ENCODE results near the gene FGF19.
A peak's percentile ranks its signal among the peaks of the same experiment; 100 is the strongest.

FGF19 gene

DNA sequence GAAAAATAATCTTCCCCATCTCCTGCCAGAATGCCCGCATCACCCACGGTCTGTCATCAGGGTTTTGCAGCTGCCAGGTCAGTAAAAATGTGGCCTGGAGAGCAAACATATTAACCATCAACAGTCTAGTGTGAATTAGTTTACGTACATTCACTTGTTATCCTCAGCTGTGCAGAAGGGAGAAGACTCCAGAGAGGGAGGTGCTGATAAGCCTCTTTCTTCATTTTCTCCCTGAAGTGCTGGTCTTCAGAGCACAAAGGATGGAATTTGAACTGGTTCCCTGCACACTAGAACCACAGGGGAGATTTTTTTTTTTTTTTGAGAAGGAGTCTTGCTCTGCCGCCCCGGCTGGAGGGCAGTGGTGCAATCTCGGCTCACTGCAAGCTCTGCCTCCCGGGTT lies 8.2 kb downstream of the FGF19 start:
- DNase-seq = no peak

DNA sequence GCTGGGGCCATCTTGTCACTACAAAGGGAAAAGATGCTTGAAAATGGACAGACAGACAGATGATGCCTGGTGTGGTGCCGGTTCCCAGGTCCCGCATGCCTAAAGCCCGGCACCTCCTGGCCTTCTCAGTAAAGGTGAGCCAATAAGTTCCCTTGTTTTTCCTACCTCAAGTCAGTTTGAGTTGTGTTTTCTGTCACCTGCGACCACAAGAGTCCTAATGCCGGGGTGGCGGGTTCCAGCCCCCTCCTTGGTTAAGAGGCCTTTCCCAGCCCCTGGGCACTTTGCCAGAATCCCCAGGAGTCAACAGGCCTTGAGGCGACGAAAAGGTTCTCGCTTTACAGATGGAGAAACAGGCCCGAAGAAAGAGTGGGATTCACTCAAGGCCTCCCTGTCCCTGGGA lies 9.0 kb downstream of the FGF19 start:
- peak in 1 of 3 experiments; percentile 32 for DNase-seq

DNA sequence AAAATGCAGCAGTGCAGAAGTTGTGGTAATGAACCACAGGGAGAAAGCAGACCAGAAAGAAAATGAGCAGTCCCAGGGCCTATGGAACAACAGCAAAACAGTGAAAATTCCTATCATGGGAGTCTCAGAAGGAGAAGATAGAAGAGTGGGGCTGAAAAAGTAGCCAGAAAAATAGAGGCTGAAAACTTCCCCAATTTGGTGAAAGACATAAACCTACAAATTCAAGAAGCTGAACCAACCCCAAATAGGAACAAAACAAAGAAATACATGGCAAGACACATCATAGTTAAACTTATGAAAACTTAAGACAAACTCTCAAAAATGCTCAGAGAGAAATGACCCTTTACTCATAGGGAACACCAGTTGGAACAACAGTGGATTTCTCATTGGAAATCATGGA lies 11.4 kb downstream of the FGF19 start:
- no peak for DNase-seq

DNA sequence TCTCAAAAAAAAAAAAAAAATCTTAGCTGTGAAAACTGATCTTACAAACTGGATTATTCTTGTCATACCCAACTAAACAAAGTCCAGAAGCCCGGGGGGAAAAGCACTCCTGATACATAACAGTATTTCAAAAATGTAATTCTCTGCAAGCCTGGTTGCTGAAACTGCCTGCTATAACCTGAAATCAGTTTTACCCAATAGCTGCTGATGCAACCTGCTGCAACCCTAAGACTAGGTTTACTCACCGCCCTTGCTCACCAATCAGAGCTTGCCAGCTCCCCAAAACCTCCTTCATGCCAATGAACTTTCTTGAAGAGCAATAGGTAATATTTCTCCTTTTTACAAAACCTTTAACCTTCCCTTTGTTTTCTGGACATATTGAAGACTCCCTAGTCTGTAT lies 12.4 kb downstream of the FGF19 start:
- no peak for DNase-seq

DNA sequence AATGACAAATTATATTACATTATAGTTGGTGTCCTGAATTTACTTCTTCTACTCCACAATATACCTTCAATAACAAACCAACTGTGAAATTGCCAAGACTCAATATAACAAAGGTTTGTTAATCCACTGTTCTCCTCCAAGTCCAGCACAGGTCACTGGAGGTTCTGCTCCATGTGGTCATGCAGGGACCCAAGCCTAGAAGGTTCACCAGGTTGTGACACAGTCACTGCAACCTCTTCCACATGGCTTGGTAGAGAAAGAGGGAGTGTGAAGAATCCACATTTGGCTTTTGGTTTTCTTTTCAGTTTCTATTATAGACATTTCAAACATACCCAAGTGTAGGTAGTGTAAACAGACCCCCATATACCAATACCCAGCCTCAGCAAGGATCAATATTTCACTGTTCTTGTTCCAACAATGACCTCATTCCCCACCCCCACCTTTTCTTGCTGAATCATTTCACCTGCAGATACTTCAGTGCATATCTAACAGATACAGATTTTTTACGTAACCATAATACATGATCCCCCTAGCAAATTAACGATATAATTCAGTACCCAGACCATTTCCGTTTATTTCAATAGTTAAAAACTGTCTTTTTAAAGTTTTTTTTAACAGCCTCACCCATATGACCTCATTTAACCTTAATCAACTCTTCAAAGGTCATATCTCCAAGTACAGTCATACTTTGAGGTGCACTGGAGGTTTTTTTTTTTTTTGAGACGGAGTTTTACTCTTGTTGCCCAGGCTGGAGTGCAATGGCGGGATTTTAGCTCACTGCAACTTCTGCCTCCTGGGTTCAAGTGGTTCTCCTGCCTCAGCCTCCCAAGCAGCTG lies 14.1 kb downstream of the FGF19 start:
- no peak for DNase-seq

DNA sequence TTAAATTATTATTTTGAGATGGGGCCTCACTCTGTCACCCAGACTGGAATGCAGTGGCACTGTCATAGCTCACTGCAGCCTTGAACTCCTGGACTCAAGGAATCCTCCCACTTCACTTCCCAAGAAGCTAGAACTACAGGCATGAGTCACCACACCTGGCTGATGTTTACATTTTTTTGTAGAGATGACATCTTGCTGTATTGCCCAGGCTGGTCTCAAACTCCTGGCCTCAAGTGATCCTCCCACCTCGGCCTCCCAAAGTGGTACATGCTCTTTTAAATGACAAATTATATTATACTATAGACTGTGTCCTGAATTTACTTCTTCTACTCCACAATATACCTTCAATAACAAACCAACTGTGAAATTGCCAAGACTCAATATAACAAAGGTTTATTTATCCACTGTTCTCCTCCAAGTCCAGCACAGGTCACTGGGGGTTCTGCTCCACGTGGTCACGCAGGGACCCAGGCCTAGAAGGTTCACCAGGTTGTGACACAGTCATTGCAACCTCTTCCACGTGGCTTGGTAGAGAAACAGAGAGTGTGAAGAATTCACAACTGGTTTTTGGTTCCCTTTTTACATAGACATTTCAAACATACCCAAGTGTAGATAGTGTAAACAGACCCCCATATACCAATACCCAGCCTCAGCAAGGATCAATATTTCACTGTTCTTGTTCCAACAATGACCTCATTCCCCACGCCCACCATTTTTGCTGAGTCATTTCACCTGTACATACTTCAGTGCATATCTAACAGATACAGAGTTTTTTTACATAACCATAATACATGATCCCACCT lies 15.7 kb downstream of the FGF19 start:
- peak in 1 of 3 experiments; percentile 13 for DNase-seq

DNA sequence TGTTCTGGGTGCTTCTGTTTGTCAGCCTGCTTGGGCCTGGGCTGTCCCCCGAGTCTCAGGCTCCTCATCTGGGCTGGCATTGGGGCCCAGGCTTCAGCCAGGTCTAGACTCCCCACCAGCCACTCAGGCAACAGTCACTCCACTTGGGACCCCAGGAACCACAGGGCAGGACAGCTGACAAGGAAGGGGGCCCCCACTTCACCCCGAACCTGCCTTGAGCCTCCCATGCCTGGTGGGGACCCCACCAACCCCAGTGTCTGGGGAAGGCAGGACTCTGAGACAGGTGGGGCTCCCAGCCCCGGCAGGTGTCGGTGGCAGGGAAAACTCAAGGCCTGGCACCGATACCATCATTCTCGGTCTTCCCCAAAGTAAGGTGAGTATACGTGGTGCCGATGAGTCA lies 17.0 kb downstream of the FGF19 start:
- DNase-seq = no peak

DNA sequence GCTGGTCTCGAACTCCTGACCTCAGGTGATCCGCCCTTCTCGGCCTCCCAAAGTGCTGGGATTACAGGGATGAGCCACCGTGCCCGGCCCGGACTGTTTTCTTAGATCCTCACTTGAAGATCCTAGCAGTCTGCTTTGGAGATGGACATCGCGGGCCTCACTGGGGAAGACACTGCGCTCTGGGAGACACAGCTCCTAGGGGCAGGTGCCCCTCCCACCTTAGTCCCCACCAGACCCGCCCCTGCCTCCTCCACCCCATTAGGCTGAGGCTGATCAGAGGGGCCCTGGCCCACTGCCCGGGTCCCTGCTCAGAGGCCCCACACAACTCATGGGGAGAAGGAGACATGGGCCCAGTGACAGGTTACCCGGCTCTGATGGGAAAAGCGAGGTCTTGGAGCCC lies 17.4 kb downstream of the FGF19 start:
- DNase-seq = no peak

DNA sequence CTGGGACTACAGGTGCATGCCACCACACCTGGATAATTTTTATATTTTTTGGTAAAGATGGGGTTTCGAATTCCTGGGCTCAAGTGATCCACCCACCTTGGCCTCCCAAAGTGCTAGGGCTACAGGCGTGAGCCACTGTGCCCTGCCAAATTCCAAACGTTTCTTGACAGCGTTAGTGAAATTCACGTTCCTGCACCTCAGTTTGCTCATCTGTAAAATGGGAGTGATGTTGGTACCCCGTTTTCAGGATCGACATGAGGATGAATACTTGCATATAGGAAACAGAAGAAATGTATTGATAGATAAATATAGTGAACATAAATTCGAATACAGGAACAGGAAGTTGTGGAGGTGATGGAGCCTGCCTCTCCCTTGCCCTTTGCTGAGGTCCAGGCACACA lies 18.5 kb downstream of the FGF19 start:
- DNase-seq = no peak

DNA sequence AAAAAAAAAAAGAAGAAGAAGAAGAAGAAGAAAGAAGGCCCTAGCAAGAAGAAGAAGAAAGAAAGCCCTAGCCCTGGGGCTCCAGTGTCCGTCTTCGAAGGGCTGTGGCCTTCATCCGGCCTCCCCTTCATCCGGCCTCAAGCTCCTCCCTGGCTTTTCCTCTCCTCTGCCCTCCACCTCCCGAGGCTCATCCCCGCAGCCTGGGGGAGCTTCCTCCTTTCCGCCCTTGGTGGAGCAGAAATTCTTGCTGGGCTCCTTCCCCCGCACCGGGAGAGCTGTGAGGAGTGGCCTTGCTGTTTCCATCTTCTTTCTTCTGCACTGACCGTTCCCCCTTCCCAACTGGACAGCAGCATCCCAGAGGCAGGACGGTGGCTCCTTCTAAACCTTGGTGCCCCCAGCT lies 19.2 kb downstream of the FGF19 start:
- no peak for DNase-seq

DNA sequence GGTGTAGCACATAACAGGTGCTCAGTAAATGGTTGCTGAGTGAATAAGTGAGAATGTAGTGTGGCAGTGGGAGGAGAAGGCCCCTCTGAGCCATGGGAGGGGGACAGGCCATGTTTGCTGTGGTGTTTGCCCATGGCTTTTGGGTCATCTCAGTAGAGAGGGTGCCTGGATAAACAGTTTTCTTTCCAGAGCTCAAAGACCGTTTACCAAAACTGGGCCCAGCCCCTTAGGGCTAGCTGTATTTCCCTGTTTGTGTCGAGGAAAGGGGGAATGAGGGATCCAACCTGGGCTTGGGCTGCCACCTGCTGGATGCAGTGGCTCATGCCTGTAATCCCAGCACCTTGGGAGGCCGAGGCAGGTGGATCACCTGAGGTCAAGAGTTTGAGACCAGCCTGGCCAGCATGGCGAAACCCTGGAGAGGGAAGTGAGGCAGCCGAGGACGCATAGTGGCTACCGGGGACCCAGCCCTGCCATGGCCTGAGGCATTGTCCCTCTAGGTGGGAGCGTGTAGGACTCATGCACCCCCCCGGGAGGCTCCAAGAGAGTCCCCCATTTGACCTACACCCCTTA lies 20.0 kb downstream of the FGF19 start:
- peak in 2 of 3 experiments; percentile 28 to 41 for DNase-seq

DNA sequence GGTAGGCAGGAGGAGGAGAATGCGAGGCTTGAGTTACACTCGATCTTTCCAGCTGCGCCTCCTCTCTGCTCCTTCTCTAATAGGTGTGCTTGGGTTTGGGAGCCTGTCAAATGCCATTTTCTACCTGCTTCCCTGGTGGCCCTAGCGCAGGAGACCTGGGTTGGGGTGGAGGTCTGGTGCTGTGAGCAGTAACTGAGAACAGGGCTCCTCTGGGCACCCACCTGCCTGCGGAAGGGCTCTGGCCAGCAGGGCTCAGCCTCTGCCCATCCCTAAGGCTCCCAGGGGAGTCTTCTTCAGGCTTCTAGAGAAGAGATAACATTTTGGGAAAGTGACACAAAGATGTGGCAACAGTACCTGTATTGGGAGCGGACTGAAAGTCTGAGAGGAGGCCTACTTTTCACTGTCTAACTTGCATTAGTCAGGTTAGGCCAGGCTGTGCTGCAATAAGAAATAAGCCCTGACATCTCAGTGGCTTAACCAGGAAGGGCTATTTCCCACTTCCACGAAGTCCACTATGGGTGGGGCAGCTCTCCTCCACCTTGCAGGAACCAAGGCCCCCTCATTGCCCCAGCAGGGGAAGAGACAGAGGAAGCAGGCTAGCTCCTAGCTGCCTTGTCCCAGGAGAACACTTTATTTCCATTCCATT lies 21.0 kb downstream of the FGF19 start:
- DNase-seq = no peak

DNA sequence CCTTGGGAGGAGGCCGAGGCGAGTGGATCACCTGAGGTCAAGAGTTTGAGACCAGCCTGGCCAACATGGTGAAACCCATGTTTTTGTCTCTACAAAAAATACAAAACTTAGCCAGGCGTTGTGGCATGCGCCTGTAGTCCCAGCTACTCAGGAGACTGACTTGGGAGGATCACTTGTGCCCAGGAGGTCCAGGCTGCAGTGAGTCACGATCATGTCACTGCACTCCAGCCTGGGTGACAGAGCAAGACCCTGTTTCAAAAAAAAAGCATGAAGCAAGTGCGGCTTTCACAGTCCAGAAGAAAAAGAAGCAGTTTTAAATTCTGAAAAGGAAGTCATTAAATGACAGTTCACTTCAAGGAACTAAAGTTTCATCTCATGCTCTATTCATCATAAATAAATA lies 21.6 kb downstream of the FGF19 start:
- DNase-seq = no peak

DNA sequence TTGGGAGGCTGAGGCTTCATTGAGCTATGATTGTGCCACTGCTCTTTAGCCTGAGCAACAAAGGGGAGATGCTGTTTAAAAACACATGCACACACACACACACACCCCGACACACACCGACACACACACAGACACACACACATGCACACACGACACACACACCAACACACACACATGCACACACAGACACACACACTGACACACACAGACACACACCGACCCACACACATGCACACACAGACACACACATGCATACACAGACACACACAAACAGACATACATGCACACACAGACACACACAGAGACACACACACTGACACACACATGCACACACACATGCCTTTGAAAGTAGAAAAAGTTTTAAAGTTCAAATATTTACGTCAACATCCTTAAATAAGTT lies 23.1 kb downstream of the FGF19 start:
- no peak for DNase-seq

DNA sequence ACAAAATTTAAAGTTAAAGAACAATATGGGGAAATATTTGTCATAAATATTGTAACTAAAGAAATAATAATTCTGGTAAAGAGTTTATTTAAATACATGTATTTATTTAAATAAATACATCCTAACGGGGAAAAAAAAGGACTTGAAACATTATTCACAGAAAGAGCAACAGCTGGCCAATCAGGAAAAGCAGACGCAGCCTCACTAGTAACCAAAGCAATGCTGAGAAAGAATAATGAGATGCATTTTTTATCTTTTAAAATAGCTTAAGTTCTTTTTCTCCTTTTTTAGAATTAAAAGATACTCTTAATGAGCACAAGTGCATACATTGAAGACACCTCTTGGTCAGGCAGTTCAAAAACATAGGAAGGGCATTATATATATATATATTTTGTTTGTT lies 26.1 kb downstream of the FGF19 start:
- DNase-seq = no peak

DNA sequence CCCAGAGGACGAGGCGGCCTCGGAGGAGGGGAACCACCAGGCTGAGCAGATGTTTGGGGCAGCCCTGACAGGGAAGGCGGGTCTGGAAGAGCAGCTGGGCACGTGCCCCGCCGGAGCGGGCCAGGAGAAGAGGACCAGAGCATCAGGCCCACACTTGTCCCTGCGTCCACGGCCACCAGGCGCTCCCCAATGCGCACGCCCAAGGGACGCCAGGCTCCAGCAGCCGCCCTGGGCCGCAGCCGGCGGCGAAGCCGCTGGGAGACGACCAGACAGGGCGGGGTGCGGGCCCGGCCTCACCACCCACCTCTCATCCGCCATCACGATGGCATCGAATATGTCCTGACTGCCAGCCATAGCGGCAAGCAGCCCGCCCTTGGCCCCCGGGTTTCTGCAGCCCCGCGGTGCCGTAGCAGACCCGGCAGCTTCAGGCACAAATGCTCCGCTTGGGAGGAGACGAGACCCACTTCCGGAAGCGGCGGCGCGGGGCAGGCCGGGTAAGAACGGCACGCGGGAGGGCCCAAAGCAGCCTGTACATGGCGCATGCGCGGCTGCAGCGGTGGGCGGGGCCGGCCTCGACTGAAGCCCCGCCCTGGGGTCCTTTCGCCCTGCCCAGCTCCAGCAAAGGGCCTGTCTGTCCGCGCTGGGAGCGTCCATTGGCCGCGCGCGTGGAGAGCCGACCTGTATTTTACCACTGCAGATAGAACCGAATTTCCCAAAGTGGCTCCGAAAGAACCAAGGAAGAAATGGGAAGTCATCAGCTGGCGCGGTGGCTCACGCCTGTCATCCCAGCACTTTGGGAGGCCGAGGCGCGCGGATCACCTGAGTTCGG lies 28.7 kb downstream of the FGF19 start, which contains the start of gene LTO1:
LTO1 (minus strand) TSS at position 468 of the 829 bp plus-strand sequence; CDS start at position 354, 114 bp downstream.
- peak; percentile 92 to 96 (median 93) for DNase-seq

DNA sequence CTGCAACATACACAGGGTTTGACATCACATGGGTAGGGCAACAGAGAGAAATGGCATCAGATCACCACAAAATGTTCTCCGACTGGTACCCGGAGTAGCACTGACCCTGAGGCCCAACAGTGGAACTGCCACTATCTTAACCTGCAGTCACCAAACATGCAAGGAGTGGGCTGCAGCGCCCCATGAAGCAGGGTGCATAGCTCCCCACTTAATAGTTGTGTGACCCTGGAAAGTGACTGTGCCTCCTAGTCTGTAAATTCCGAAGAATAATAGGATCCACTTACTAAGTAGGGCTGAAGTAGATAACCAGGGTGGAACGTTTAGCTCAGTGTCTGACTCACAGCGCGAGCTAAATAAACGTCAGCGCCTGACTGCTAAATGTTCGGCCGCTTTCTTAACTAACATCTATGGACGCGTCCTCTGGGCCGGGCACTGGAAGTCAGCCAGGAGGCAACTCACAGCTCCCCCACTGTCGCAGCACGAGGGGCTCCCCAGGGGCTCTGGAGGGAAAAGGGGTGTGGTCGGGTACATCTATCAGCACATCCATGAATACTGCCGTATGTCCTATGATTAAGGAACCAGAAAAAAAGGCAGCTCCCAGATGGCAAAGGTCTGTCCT lies 29.4 kb downstream of the FGF19 start:
- peak in 1 of 3 experiments; percentile 59 for DNase-seq

DNA sequence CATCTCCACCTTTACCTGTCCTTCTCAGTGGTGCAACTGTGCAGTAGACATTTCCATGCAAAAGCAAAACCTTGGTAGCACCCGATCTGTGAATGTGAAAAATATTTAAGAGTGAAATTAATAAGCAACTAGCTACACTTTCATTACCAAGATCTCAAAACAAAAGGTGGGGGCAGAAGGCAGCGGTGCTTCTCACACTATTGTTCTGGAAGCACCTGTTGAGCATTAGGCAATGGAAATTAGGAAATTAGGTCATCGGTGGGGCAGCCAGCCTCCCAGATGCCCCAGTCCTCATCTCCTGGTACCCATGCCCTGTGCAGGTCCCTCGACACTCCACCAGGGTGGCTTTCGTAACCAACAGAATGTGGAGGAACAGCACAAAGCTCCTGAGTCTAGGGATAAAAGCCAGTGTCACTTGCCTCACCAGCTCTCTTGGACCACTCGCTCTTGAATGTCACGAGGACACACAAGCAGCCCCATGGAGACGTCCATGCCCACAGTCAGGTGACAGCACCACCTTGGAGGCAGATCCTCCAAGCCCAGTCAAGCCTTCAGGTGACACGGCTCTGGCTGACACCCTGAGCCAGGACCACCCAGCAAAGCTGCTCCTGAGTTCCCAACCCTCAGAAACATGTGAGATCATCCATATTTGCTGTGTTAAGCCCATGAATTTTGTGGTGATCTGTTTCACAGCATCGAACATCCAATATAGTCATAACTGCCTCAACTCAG lies 31.9 kb downstream of the FGF19 start:
- DNase-seq = no peak

DNA sequence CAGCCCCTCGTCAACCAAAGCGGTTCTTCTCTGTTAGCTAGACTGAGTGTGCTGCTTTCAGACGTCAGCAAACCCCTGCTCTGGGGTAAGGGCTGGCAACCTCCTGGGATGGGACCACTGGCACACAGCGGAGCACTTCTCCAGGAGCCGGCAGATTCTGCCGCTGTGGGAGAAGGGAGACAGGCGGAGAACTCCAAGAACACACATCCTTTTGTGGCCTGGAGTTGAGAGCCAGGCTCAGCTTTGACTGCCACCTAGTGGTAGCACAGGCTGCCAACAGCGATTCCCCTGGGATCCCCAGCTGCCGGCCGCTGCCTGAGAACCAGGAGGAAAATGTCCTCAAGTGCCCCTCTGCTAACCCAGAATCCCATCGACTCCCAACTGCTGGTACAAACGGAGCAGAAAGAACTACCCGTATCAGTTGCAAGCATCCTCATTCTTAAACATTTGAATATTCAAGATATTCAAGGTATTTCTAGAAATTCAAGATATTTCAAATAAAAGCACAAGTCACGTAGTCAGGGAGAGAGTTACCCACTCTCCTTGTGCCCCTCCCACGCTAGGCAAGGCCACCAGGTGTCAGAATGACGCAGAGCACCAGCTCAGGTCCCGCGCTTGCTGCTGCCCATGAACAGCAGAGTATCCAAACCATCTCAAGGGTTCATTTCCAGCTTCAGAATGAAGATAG lies 33.5 kb downstream of the FGF19 start:
- peak; percentile 62 to 84 (median 79) for DNase-seq

DNA sequence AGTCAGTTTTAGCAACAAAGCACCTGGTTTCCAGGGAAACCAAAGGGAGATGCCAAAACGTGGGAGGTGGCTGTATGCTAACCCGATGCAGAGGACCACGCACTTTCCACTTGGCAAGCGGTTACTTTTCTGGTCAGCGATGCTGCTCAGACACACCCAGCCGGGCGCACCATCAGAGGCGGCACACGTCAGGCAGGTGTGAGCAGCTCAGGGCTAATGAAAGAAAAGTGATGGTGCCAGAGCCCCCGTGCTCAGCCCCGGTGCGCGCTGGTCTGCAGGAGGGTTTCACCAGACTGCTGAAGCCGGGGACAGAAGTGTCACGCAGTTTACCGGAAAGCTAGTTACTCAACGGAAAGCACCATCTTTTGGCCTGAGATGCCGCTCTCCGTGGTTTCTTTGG lies 34.3 kb downstream of the FGF19 start:
- no peak for DNase-seq

Data from NCI-H1417 (cell line).